ENCODE results near the gene HOXA9. TPM values are rescaled to one million over a fixed set of nuclear protein-coding genes. Genes with fewer than 3 reads are reported as not detected.

The HOXA9 gene
- total RNA-seq, 6 donors from 2014 or later: 0.30 to 6.1 (median 0.49) TPM; not detected in 1

GRCh38 chr7:27147199-27148030, 17.9 kb downstream of the HOXA9 start, which contains the start of gene HOXA6:
TSS of gene HOXA6 (minus strand) at chr7:27147774. CDS start at chr7:27147749, 25 bp downstream.
- Histone ChIP-seq H3K4me1 (peaks cover 21 to 55% (median 31%) of the 10 kb centered on the region in 4 donors), H3K27me3 (peaks cover 0 to 46% (median 26%) of the 10 kb centered on the region in 4 donors), H3K36me3 (no peaks in the 10 kb centered on the region), H3K4me3 (peak within 1 kb of the TSS; percentile 14 to 74 (median 43)), H3K27ac (peak within 1 kb of the TSS; percentile 84 to 95 (median 88)), H3K9me3 (no peaks in the 10 kb centered on the region)
- TF ChIP-seq POLR2A (IDR thresholded peaks at IDR 0.05) (no peak), EP300 (IDR thresholded peaks at IDR 0.05) (no peak), CTCF (IDR thresholded peaks at IDR 0.05) (no peak), POLR2AphosphoS5 (IDR thresholded peaks at IDR 0.05) (no peak)
- ATAC-seq (ENCODE audit: low FRiP score in 2 of 2): no peak
- 20 to 37% methylated on average over 16 to 36 of the region's 63 CpGs for WGBS, 2 donors
- peak in 1 of 2 donors; percentile 91 for DNase-seq

- peaks cover 0 to 40% (median 20%) of the 10 kb centered on the region in 4 donors for H3K27me3 ChIP-seq
- DNase-seq (no peak), ATAC-seq (ENCODE audit: low FRiP score in 2 of 2) (no peak)
These were observed 18.7 kb downstream of the HOXA9 start for GRCh38 chr7:27146491-27147198.

GRCh38 chr7:27145914-27146412, 19.4 kb downstream of the HOXA9 start:
- 56 to 71% methylated on average over 11 of the region's 11 CpGs for WGBS, 2 donors
- Histone ChIP-seq H3K4me3 (peak overlapping the region in 3 of 4 donors; percentile 49 to 74 (median 62)), H3K4me1 (peaks cover 16 to 43% (median 22%) of the 10 kb centered on the region in 4 donors), H3K27ac (peak overlapping the region; percentile 84 to 95 (median 88)), H3K9me3 (no peaks in the 10 kb centered on the region), H3K27me3 (peaks cover 0 to 35% (median 14%) of the 10 kb centered on the region in 4 donors), H3K36me3 (no peaks in the 10 kb centered on the region)
- ATAC-seq (ENCODE audit: low FRiP score in 2 of 2): no peak
- DNase-seq: no peak
- TF ChIP-seq CTCF (IDR thresholded peaks at IDR 0.05) (no peak), POLR2AphosphoS5 (IDR thresholded peaks at IDR 0.05) (no peak), POLR2A (IDR thresholded peaks at IDR 0.05) (no peak), EP300 (IDR thresholded peaks at IDR 0.05) (no peak)

More at GRCh38 chr7:27146491-27147198, 18.7 kb downstream of the HOXA9 start:
- H3K4me1 ChIP-seq: peaks cover 21 to 50% (median 27%) of the 10 kb centered on the region in 4 donors
- H3K27ac ChIP-seq: peak overlapping the region; percentile 84 to 95 (median 88)
- H3K9me3 ChIP-seq: no peaks in the 10 kb centered on the region
- WGBS, 2 donors: 52 to 67% methylated on average over 5 of the region's 5 CpGs
- no peaks in the 10 kb centered on the region for H3K36me3 ChIP-seq
- TF ChIP-seq POLR2A (IDR thresholded peaks at IDR 0.05) (no peak), EP300 (IDR thresholded peaks at IDR 0.05) (no peak), CTCF (IDR thresholded peaks at IDR 0.05) (no peak)
- H3K4me3 ChIP-seq: peak overlapping the region in 3 of 4 donors; percentile 24 to 74 (median 62)

GRCh38 chr7:27145165-27145913, 20.0 kb downstream of the HOXA9 start:
- DNase-seq (peak in 1 of 2 donors; percentile 85), ATAC-seq (ENCODE audit: low FRiP score in 2 of 2) (no peak)
- Histone ChIP-seq H3K4me3 (peak overlapping the region in 3 of 4 donors; percentile 49 to 74 (median 62)), H3K27ac (peak overlapping the region; percentile 84 to 95 (median 88)), H3K9me3 (no peaks in the 10 kb centered on the region), H3K4me1 (peaks cover 11 to 37% (median 16%) of the 10 kb centered on the region in 4 donors), H3K27me3 (peaks cover 0 to 34% (median 13%) of the 10 kb centered on the region in 4 donors), H3K36me3 (no peaks in the 10 kb centered on the region)
- 40 to 53% methylated on average over 37 to 47 of the region's 47 CpGs for WGBS, 2 donors
- TF ChIP-seq POLR2AphosphoS5 (IDR thresholded peaks at IDR 0.05) (no peak), EP300 (IDR thresholded peaks at IDR 0.05) (no peak), CTCF (IDR thresholded peaks at IDR 0.05) (no peak), POLR2A (IDR thresholded peaks at IDR 0.05) (no peak)
